DOHH2 (cell line): ENCODE results near the gene GP9.

Source experiments
- H3F3A ChIP-seq: fragments of 200-600 bp; sonication (generic), shearing (Covaris generic); 2 replicates; pipeline ENCODE4 v1.6.0; 2016; ENCODE audit warnings: antibody characterized with exemption, mild to moderate bottlenecking; ENCODE audit not compliant: control insufficient read depth, insufficient read depth
- H3K27ac ChIP-seq: fragments of 200-600 bp; sonication (generic); 2 replicates; pipeline ENCODE4 v1.5.1; 2014; ENCODE audit warnings: low read depth, mild to moderate bottlenecking, low read length, moderate library complexity
- H3K27me3 ChIP-seq: fragments of 200-600 bp; sonication (generic); 2 replicates; pipeline ENCODE4 v1.6.1; 2014; ENCODE audit warnings: mild to moderate bottlenecking, low read length, mixed read lengths; ENCODE audit not compliant: control insufficient read depth
- H3K36me3 ChIP-seq: fragments of 200-600 bp; sonication (generic); 2 replicates; pipeline ENCODE4 v1.6.1; 2014; ENCODE audit warnings: mild to moderate bottlenecking, low read length, moderate library complexity, mixed read lengths; ENCODE audit not compliant: control insufficient read depth
- H3K4me1 ChIP-seq: fragments of 200-600 bp; sonication (generic); 2 replicates; pipeline ENCODE4 v1.6.1; 2014; ENCODE audit warnings: mild to moderate bottlenecking, low read length, mixed read lengths; ENCODE audit not compliant: control insufficient read depth
- H3K4me2 ChIP-seq: fragments of 200-600 bp; sonication (generic); 2 replicates; pipeline ENCODE4 v1.6.0; 2014; ENCODE audit warnings: mild to moderate bottlenecking, low read length, moderate library complexity
- H3K4me3 ChIP-seq: fragments of 200-600 bp; sonication (generic); 2 replicates; pipeline ENCODE4 v1.5.1; 2014; ENCODE audit warnings: mild to moderate bottlenecking, low read length, mixed read lengths
- H3K79me2 ChIP-seq: fragments of 200-600 bp; sonication (generic); 2 replicates; pipeline ENCODE4 v1.6.1; 2014; ENCODE audit warnings: mild to moderate bottlenecking, low read length, mixed read lengths; ENCODE audit not compliant: control insufficient read depth
- H3K9me2 ChIP-seq: fragments of 200-600 bp; sonication (generic); replicated peaks from 2 replicates; pipeline ENCODE4 v1.6.1; 2014; ENCODE audit warnings: mild to moderate bottlenecking, low read length, mixed read lengths; ENCODE audit not compliant: control insufficient read depth
- H3K9me3 ChIP-seq: fragments of 200-600 bp; sonication (generic); 2 replicates; pipeline ENCODE4 v1.6.1; 2014; ENCODE audit warnings: antibody characterized with exemption, low read length, mixed read lengths; ENCODE audit not compliant: control insufficient read depth, insufficient read depth
- H4K20me1 ChIP-seq: fragments of 200-600 bp; sonication (generic); 2 replicates; pipeline ENCODE4 v1.6.0; 2014; ENCODE audit warnings: low read depth, mild to moderate bottlenecking, antibody characterized with exemption, low read length, moderate library complexity; ENCODE audit not compliant: control insufficient read depth, insufficient read depth
- EZH2phosphoT487 ChIP-seq: fragments of 200-600 bp; sonication (generic); IDR thresholded peaks from 2 replicates; pipeline ENCODE4 v1.6.1; 2017; ENCODE audit warnings: borderline replicate concordance, mild to moderate bottlenecking, antibody characterized with exemption, low read length, moderate library complexity, mixed read lengths
- TF ChIP-seq, protein P1 (sequence below): fragments of 200-600 bp; sonication (generic); IDR thresholded peaks from one replicate; pipeline ENCODE4 v1.5.1; 2014; ENCODE audit warnings: antibody characterized with exemption, mild to moderate bottlenecking, low read depth, low read length; ENCODE audit not compliant: poor library complexity, severe bottlenecking

Gene GP9

DNA sequence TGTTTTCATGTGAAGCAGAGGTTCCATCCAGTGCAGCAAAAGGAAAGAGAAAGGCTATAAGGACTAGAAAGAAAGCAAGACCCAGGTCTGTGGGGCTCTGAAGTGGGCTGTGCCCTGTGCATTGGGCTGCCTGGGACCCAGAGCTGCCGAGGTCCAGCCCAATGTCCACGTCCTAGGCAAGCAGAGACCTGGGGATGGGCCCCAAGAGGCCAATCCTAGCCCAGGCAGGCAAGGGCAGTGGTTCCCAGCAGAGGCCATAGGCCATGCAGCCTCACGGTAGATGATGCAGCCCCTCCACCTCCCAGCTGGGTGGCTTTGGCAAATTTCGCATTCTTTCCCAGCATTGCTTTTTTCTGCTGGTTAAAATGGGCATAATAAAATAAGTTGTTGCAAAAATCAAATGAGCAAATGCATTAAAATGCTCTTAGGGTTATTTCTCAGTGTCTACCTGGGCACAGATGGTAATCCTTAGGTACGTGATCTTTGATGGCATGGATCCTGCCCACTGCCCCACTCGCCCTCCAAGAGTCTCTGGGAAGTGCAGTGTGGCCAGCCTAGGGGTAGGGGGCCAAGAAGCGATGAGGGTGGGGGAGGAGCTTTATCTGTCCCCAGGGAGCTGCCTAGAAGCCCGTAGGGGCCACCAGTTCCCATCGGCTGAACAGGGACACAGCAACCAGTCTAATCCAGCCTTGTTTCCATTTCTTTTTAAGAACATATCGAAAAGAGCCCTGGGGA, 22.3 kb upstream of the GP9 start:
- Histone ChIP-seq H3F3A (no peaks in the 10 kb centered on the region), H3K9me3 (no peaks in the 10 kb centered on the region), H3K27ac (no peak overlapping the region), H3K79me2 (no peaks in the 10 kb centered on the region), H4K20me1 (no peaks in the 10 kb centered on the region), H3K4me1 (no peaks in the 10 kb centered on the region), H3K27me3 (peaks cover 5% of the 10 kb centered on the region), H3K4me2 (no peak overlapping the region), H3K36me3 (no peaks in the 10 kb centered on the region), H3K4me3 (no peak overlapping the region), H3K9me2 (no peaks in the 10 kb centered on the region)
- no peak for TF ChIP-seq EZH2phosphoT487
- TF ChIP-seq, protein P1, sequence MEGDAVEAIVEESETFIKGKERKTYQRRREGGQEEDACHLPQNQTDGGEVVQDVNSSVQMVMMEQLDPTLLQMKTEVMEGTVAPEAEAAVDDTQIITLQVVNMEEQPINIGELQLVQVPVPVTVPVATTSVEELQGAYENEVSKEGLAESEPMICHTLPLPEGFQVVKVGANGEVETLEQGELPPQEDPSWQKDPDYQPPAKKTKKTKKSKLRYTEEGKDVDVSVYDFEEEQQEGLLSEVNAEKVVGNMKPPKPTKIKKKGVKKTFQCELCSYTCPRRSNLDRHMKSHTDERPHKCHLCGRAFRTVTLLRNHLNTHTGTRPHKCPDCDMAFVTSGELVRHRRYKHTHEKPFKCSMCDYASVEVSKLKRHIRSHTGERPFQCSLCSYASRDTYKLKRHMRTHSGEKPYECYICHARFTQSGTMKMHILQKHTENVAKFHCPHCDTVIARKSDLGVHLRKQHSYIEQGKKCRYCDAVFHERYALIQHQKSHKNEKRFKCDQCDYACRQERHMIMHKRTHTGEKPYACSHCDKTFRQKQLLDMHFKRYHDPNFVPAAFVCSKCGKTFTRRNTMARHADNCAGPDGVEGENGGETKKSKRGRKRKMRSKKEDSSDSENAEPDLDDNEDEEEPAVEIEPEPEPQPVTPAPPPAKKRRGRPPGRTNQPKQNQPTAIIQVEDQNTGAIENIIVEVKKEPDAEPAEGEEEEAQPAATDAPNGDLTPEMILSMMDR: no peak

DNA sequence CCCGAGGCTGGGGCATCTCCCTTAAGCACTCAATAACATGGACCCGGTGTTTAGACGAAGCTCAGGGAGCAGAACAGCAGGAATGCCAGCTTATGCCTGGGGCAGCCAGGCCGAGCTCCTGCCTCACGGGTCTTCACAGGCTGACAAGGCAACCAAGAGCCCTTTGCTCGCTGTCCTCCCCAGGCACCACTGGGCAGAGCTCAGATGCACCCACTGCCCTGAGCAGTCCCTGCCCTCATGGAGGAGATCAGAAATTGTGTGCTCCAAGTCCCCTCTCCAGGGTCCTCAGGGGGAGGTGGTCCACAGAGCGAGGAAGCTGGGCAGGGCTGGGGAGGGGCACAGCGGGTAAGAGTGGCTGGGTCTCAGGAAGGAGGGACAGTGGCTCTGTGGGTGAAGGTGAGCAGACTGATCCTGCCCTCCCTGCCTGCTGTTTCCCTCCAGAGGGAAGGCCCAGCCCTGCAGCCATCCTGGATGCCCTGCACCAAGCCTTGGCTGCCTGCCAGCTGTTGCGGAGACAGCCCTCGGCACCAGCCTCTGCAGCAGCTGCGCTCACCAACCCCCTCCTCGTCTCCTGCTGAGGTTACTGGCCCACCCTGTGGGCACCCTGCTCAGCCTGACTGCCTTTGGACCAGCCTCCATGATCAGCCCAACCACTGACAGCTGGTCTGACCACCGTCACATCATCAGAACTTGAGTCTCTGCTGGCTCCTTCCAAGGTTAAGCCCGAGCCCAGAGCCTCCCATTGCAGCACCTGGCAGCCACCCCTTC, 21.1 kb upstream of the GP9 start:
- H3K9me3 ChIP-seq: no peaks in the 10 kb centered on the region
- peaks cover 10% of the 10 kb centered on the region for H3K27me3 ChIP-seq
- no peaks in the 10 kb centered on the region for H3F3A ChIP-seq
- no peak overlapping the region for H3K4me3 ChIP-seq
- H3K79me2 ChIP-seq: no peaks in the 10 kb centered on the region
- no peaks in the 10 kb centered on the region for H4K20me1 ChIP-seq
- no peak overlapping the region for H3K27ac ChIP-seq
- H3K9me2 ChIP-seq: no peaks in the 10 kb centered on the region
- H3K36me3 ChIP-seq: no peaks in the 10 kb centered on the region
- no peak for TF ChIP-seq EZH2phosphoT487
- TF ChIP-seq, protein P1: no peak
- H3K4me1 ChIP-seq: no peaks in the 10 kb centered on the region
- H3K4me2 ChIP-seq: no peak overlapping the region

DNA sequence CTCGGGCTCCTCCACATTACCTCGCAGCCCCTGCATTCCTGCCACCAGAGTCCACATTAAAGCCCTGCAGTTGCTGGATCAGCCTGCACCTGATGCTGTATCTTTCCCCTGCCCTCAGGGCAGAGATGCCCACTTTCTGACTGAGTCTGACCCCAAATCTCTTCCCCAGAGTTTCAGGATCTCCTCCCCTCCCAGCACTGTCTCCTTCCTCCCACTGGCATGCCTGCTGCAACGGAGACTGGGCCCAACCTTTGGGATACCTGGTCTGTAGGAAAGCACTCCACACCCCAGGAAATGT, 20.6 kb upstream of the GP9 start:
- Histone ChIP-seq H3K36me3 (no peaks in the 10 kb centered on the region), H3K9me2 (no peaks in the 10 kb centered on the region), H3K9me3 (no peaks in the 10 kb centered on the region), H3K4me1 (no peaks in the 10 kb centered on the region), H3F3A (no peaks in the 10 kb centered on the region), H3K4me2 (no peak overlapping the region), H3K27ac (no peak overlapping the region), H4K20me1 (no peaks in the 10 kb centered on the region), H3K4me3 (no peak overlapping the region), H3K27me3 (peaks cover 10% of the 10 kb centered on the region), H3K79me2 (no peaks in the 10 kb centered on the region)
- no peak for TF ChIP-seq EZH2phosphoT487
- TF ChIP-seq, protein P1: no peak
